Body of pancreas (tissue), 4 donors: ENCODE measurements around the gene SMIM1. TPM values are rescaled to one million over a fixed set of nuclear protein-coding genes. Genes with fewer than 3 reads are reported as not detected.
"Not testable (repeated sequence)": the region's sequence is repeated elsewhere in the genome, so short reads cannot be mapped to it uniquely, and the experiment has no call there.

Experiments
- ATAC-seq: fragments of 150-250 bp; one replicate; pipeline ENCODE4 v1.9.1; 2016
- DNase-seq, 4 donors: peaks; one replicate each; pipeline ENCODE4 v3.0.0-alpha.2; 2019
- H3K27ac ChIP-seq, 4 donors: fragments of 200-600 bp; sonication (generic); 1 replicate in 3 of 4; 2 replicates in 1 of 4; pipeline versions ENCODE4 v1.5.1 to v1.6.1; 2016 to 2019; ENCODE audit warnings: mild to moderate bottlenecking in 1 of 4, mixed read lengths in 1 of 4, moderate library complexity in 1 of 4
- H3K27me3 ChIP-seq, 2 donors: fragments of 200-600 bp; sonication (generic); one replicate each; pipeline ENCODE4 v1.6.0; 2016; ENCODE audit warnings: mild to moderate bottlenecking in 1 of 2
- H3K36me3 ChIP-seq, 2 donors: fragments of 200-600 bp; sonication (generic); replicated peaks in 1 of 2; 2 replicates each; pipeline ENCODE4 v1.5.1; 2016; ENCODE audit warnings: low read depth in 2 of 2; ENCODE audit not compliant: insufficient read depth in 1 of 2
- H3K4me1 ChIP-seq: fragments of 200-600 bp; sonication (generic); one replicate; pipeline ENCODE4 v1.6.0; 2016
- H3K4me3 ChIP-seq, 2 donors: fragments of 200-600 bp; sonication (generic); 1 replicate in 1 of 2; 2 replicates in 1 of 2; pipeline ENCODE4 v1.5.1; 2016 to 2019
- H3K9me3 ChIP-seq, 3 donors: fragments of 200-600 bp; sonication (generic); 1 replicate in 2 of 3; 2 replicates in 1 of 3; pipeline ENCODE4 v1.5.1; 2016
- CTCF ChIP-seq, 7 experiments: fragments of 450-650 bp in 4 of 7; fragments of 200-600 bp in 3 of 7; sonication (generic) in 3 of 7; IDR thresholded peaks; one replicate each; pipeline ENCODE4 v1.5.1; 2016 to 2019; ENCODE audit warnings: antibody characterized with exemption in 7 of 7
- POLR2A ChIP-seq, 3 donors: fragments of 450-650 bp; IDR thresholded peaks; one replicate each; pipeline ENCODE4 v1.6.1; 2016; ENCODE audit warnings: antibody characterized with exemption in 3 of 3, mild to moderate bottlenecking in 2 of 3
- WGBS, 2 donors: methylation state at CpG; one replicate each; pipeline ENCODE4 v1.1.5; 2017; 5-methylcytosine and 5-hydroxymethylcytosine counted together
- intact Hi-C: fragments of 100-400 bp; cut with DNase I; formaldehyde crosslinking; loops from one replicate; pipeline ENCODE4 v1.15.1; 2023
- total RNA-seq, 2 donors: library from RNA; depleted of rRNA; stranded (reverse); fragments of >200 nt; gene quantifications; one replicate each; pipeline ENCODE4 v1.1.0, GENCODE V29; 2016

The SMIM1 gene
- total RNA-seq, result 1 to 10 TPM in 1 of 2 donors, not detected in 1; 5.2 TPM

- Histone ChIP-seq H3K4me3 (peak within 1 kb of the TSS; percentile 53 to 87), H3K27ac (peak within 1 kb of the TSS; percentile 53 to 75 (median 68)), H3K36me3 (no peaks in the 10 kb centered on the region), H3K4me1 (peaks cover 50% of the 10 kb centered on the region), H3K9me3 (no peaks in the 10 kb centered on the region), H3K27me3 (no peaks in the 10 kb centered on the region)
- intact Hi-C loops, result no loop called here
- TF ChIP-seq CTCF (IDR thresholded peaks at IDR 0.05) (no peak), POLR2A (IDR thresholded peaks at IDR 0.05) (no peak)
- WGBS, 2 donors, result 5 to 9% methylated on average over 6 to 55 of the region's 55 CpGs
- ATAC-seq (peak; percentile 6), DNase-seq (peak in 3 of 4 donors; percentile 31 to 47 (median 41))
Observed at GRCh38 chr1:3772715-3773571, at the start of gene SMIM1. Gene SMIM1, plus strand, starts transcription at chr1:3772749. Its CDS starts 2,625 bp downstream, at chr1:3775374.

GRCh38 chr1:3722846-3723245, 49.7 kb upstream of the SMIM1 start:
- H3K27me3 ChIP-seq, result no peaks in the 10 kb centered on the region
- DNase-seq (no peak), ATAC-seq (no peak)
- intact Hi-C loops, result no loop called here
- 20% methylated on average over 2 of the region's 3 CpGs; no CpG with 5 or more reads in 1 of the 2 donors for WGBS, 2 donors
- H3K4me1 ChIP-seq, result no peaks in the 10 kb centered on the region
- H3K27ac ChIP-seq, result no peak overlapping the region
- no peak overlapping the region for H3K4me3 ChIP-seq
- H3K36me3 ChIP-seq, result no peaks in the 10 kb centered on the region
- no peaks in the 10 kb centered on the region for H3K9me3 ChIP-seq
- TF ChIP-seq POLR2A (IDR thresholded peaks at IDR 0.05) (no peak), CTCF (IDR thresholded peaks at IDR 0.05) (no peak)

- H3K27ac ChIP-seq, intact Hi-C loops, H3K4me1 ChIP-seq, H3K9me3 ChIP-seq, H3K4me3 ChIP-seq, H3K27me3 ChIP-seq, H3K36me3 ChIP-seq: not testable (repeated sequence)
- DNase-seq (peak; percentile 67 to 80 (median 72)), ATAC-seq (peak; percentile 65)
- peak; percentile 84 to 97 (median 86) for TF ChIP-seq CTCF (IDR thresholded peaks at IDR 0.05)
- WGBS, 2 donors, result 28 to 38% methylated on average over 11 to 18 of the region's 18 CpGs
Observed at GRCh38 chr1:3724416-3725030, 48.0 kb upstream of the SMIM1 start.

- Histone ChIP-seq H3K27ac (no peak overlapping the region), H3K9me3 (no peaks in the 10 kb centered on the region), H3K4me1 (no peaks in the 10 kb centered on the region), H3K27me3 (no peaks in the 10 kb centered on the region), H3K4me3 (no peak overlapping the region), H3K36me3 (no peaks in the 10 kb centered on the region)
- DNase-seq (no peak), ATAC-seq (no peak)
- 65 to 78% methylated on average over 2 of the region's 2 CpGs for WGBS, 2 donors
- intact Hi-C loops, result no loop called here
- no peak for TF ChIP-seq CTCF (IDR thresholded peaks at IDR 0.05)
- no peak for TF ChIP-seq POLR2A (IDR thresholded peaks at IDR 0.05)
Observed at GRCh38 chr1:3725366-3725765, 47.2 kb upstream of the SMIM1 start.
